H1 (cell line): Measurements from ENCODE around the gene CPXM1. TPM values are rescaled to one million over a fixed set of nuclear protein-coding genes. Genes with fewer than 3 reads are reported as not detected.

Experiments
- CTCF ChIA-PET: fragments of 300-600 bp; sonication (Branson Sonifier 250); formaldehyde crosslinking; loops from one replicate; lab custom pipeline; 2021; ENCODE audit not compliant: partially characterized antibody; lab: Charles Lee
- POLR2A ChIA-PET: fragments of 300-600 bp; sonication (Branson Sonifier 250); formaldehyde crosslinking; loops from one replicate; lab custom pipeline; 2021; ENCODE audit warnings: inconsistent platforms; ENCODE audit not compliant: partially characterized antibody; lab: Charles Lee
- DNase-seq, 2 experiments: peaks; one replicate each; pipeline versions ENCODE4 v3.0.0 to v3.0.0-alpha.2; 2010 to 2022; ENCODE audit warnings: low spot score in 2 of 2, low read depth in 1 of 2, mixed read lengths in 1 of 2
- FAIRE-seq: peaks from 2 replicates; lab custom pipeline; 2011; peaks lifted over from hg19 to GRCh38; lab: Jason Lieb, UNC
- H2AFZ ChIP-seq: 2 replicates; pipeline ENCODE4 v1.8.1; 2012; ENCODE audit warnings: low read length, inconsistent platforms
- H2AK5ac ChIP-seq: 2 replicates; pipeline ENCODE4 v1.6.1; 2013; ENCODE audit warnings: low read depth, low read length
- H2BK120ac ChIP-seq: replicated peaks from 2 replicates; pipeline ENCODE3; 2013; ENCODE audit warnings: low read depth, low read length, inconsistent platforms
- H2BK12ac ChIP-seq: 2 replicates; pipeline ENCODE4 v1.6.1; 2013; ENCODE audit warnings: low read depth, low read length
- H2BK15ac ChIP-seq: 2 replicates; pipeline ENCODE4 v1.6.1; 2013; ENCODE audit warnings: low read length
- H2BK20ac ChIP-seq: 2 replicates; pipeline ENCODE4 v1.6.1; 2013; ENCODE audit warnings: low read length
- H2BK5ac ChIP-seq: 2 replicates; pipeline ENCODE4 v1.6.1; 2013; ENCODE audit warnings: low read depth, low read length
- H3K14ac ChIP-seq: 2 replicates; pipeline ENCODE4 v1.6.1; 2013; ENCODE audit warnings: inconsistent platforms; ENCODE audit not compliant: insufficient read length
- H3K18ac ChIP-seq: 2 replicates; pipeline ENCODE4 v1.6.1; 2013; ENCODE audit warnings: low read length; ENCODE audit errors: extremely low read depth
- H3K23ac ChIP-seq: 2 replicates; pipeline ENCODE4 v1.6.1; 2013; ENCODE audit warnings: inconsistent platforms; ENCODE audit not compliant: insufficient read length
- H3K23me2 ChIP-seq: 2 replicates; pipeline ENCODE4 v1.6.1; 2013; ENCODE audit warnings: low read depth, low read length
- H3K27ac ChIP-seq: 2 replicates; pipeline ENCODE4 v1.6.1; 2011; ENCODE audit warnings: low read depth, low read length, inconsistent platforms
- H3K27me3 ChIP-seq, 4 experiments: replicated peaks in 1 of 4; 1 replicate in 1 of 4; 2 replicates in 3 of 4; pipeline versions ENCODE4 v1.6.1 to v1.8.1; 2011 to 2013; ENCODE audit warnings: low read length in 3 of 4, mild to moderate bottlenecking in 3 of 4, inconsistent platforms in 2 of 4, mixed read lengths in 2 of 4, moderate library complexity in 1 of 4; ENCODE audit not compliant: control insufficient read depth in 3 of 4, insufficient read depth in 3 of 4; ENCODE audit errors: extremely low read depth in 1 of 4
- H3K36me3 ChIP-seq, 4 experiments: 2 replicates each; pipeline versions ENCODE4 v1.6.1 to v1.8.1; 2011 to 2013; ENCODE audit warnings: mild to moderate bottlenecking in 4 of 4, low read length in 3 of 4, moderate library complexity in 2 of 4, control low read depth in 1 of 4, inconsistent platforms in 1 of 4; ENCODE audit not compliant: insufficient read depth in 4 of 4, control insufficient read depth in 2 of 4
- H3K4ac ChIP-seq: replicated peaks from 2 replicates; pipeline ENCODE3; 2013; ENCODE audit warnings: low read length, low read depth, mixed read lengths, inconsistent platforms; ENCODE audit not compliant: insufficient read length
- H3K4me1 ChIP-seq, 4 experiments: replicated peaks in 1 of 4; 1 replicate in 1 of 4; 2 replicates in 3 of 4; pipeline versions ENCODE4 v1.6.1 to v1.8.1; 2011 to 2013; ENCODE audit warnings: low read length in 3 of 4, inconsistent platforms in 2 of 4, mixed read lengths in 1 of 4; ENCODE audit not compliant: insufficient read depth in 4 of 4, control insufficient read depth in 3 of 4
- H3K4me2 ChIP-seq, 2 experiments: 2 replicates each; pipeline versions ENCODE4 v1.6.1 to v1.8.1; 2011 to 2013; ENCODE audit warnings: low read depth in 2 of 2, low read length in 2 of 2, control low read depth in 1 of 2, inconsistent platforms in 1 of 2, mild to moderate bottlenecking in 1 of 2; ENCODE audit not compliant: insufficient read depth in 1 of 2
- H3K4me3 ChIP-seq, 4 experiments: fragments of 200-600, 300-600 bp in 1 of 4; sonication (generic), shearing (Covaris generic), sonication (Bioruptor Twin) in 1 of 4; 2 replicates each; pipeline versions ENCODE4 v1.5.1 to v1.8.1; 2011 to 2016; ENCODE audit warnings: low read length in 4 of 4, low read depth in 3 of 4, control low read depth in 2 of 4, inconsistent platforms in 2 of 4, mild to moderate bottlenecking in 2 of 4, mixed read lengths in 1 of 4, moderate library complexity in 1 of 4; ENCODE audit not compliant: insufficient read depth in 2 of 4; ENCODE audit errors: extremely low read depth in 1 of 4
- H3K56ac ChIP-seq: replicated peaks from 2 replicates; pipeline ENCODE3; 2013; ENCODE audit warnings: low read depth, mild to moderate bottlenecking, mixed read lengths, low read length, inconsistent platforms; ENCODE audit not compliant: insufficient read length
- H3K79me1 ChIP-seq: 2 replicates; pipeline ENCODE4 v1.6.1; 2013; ENCODE audit warnings: low read depth, low read length, control low read depth
- H3K79me2 ChIP-seq, 2 experiments: 2 replicates each; pipeline versions ENCODE4 v1.6.1 to v1.8.1; 2012 to 2013; ENCODE audit warnings: low read length in 2 of 2, mild to moderate bottlenecking in 2 of 2, inconsistent platforms in 1 of 2; ENCODE audit not compliant: insufficient read depth in 2 of 2, control insufficient read depth in 1 of 2
- H3K9ac ChIP-seq, 4 experiments: replicated peaks in 1 of 4; 1 replicate in 1 of 4; 2 replicates in 3 of 4; pipeline versions ENCODE4 v1.6.1 to v1.8.1; 2011 to 2013; ENCODE audit warnings: low read depth in 3 of 4, low read length in 3 of 4, control low read depth in 2 of 4, mild to moderate bottlenecking in 2 of 4, moderate library complexity in 2 of 4, inconsistent platforms in 1 of 4; ENCODE audit errors: extremely low read depth in 1 of 4
- H3K9me3 ChIP-seq, 2 experiments: 2 replicates each; pipeline versions ENCODE4 v1.6.1 to v1.8.1; 2012 to 2013; ENCODE audit warnings: mild to moderate bottlenecking in 2 of 2, moderate library complexity in 2 of 2, control low read depth in 1 of 2, inconsistent platforms in 1 of 2, low read depth in 1 of 2, low read length in 1 of 2, mixed read lengths in 1 of 2; ENCODE audit not compliant: insufficient read depth in 2 of 2
- H4K20me1 ChIP-seq, 2 experiments: replicated peaks in 1 of 2; 2 replicates each; pipeline versions ENCODE3 to v1.8.1; 2011 to 2013; ENCODE audit warnings: inconsistent platforms in 2 of 2, low read length in 2 of 2, mild to moderate bottlenecking in 1 of 2; ENCODE audit not compliant: insufficient read depth in 2 of 2, control insufficient read depth in 1 of 2
- H4K5ac ChIP-seq: 2 replicates; pipeline ENCODE4 v1.6.1; 2013; ENCODE audit warnings: low read length, low read depth, mixed read lengths, inconsistent platforms; ENCODE audit not compliant: insufficient read length
- H4K8ac ChIP-seq: 2 replicates; pipeline ENCODE4 v1.8.0; 2013; ENCODE audit warnings: mild to moderate bottlenecking, moderate library complexity, low read length, inconsistent platforms; ENCODE audit not compliant: insufficient read depth; ENCODE audit errors: extremely low read depth
- H4K91ac ChIP-seq: replicated peaks from 2 replicates; pipeline ENCODE3; 2013; ENCODE audit warnings: low read length, mixed read lengths, inconsistent platforms; ENCODE audit not compliant: insufficient read length
- ASH2L ChIP-seq: fragments of 200-600, 300-600 bp; sonication (generic); IDR thresholded peaks from one replicate; pipeline ENCODE4 v1.7.1; 2017; ENCODE audit warnings: low read length
- FOSL1 ChIP-seq: IDR thresholded peaks from 2 replicates; pipeline ENCODE4 v1.6.1; 2011; ENCODE audit warnings: mild to moderate bottlenecking, low read depth, low read length, moderate library complexity; ENCODE audit not compliant: insufficient read depth
- POLR2AphosphoS5 ChIP-seq: IDR thresholded peaks from 2 replicates; pipeline ENCODE4 v1.6.1; 2011; ENCODE audit warnings: low read depth, low read length
- RFX5 ChIP-seq: IDR thresholded peaks from 2 replicates; pipeline ENCODE4 v1.6.1; 2011; ENCODE audit warnings: low read depth, low read length, improper control_type of control experiment, borderline replicate concordance
- RXRA ChIP-seq: IDR thresholded peaks from 2 replicates; pipeline ENCODE4 v1.6.1; 2011; ENCODE audit warnings: low read depth, mild to moderate bottlenecking, low read length, moderate library complexity; ENCODE audit not compliant: insufficient read depth
- SIN3A ChIP-seq, 2 experiments: IDR thresholded peaks in 1 of 2; conservative IDR thresholded peaks in 1 of 2; 2 replicates each; pipeline ENCODE4 v1.6.1; 2011 to 2012; ENCODE audit warnings: low read length in 2 of 2, improper control_type of control experiment in 1 of 2, low read depth in 1 of 2, mild to moderate bottlenecking in 1 of 2
- SRF ChIP-seq: IDR thresholded peaks from 2 replicates; pipeline ENCODE4 v1.6.1; 2011; ENCODE audit warnings: mild to moderate bottlenecking, low read depth, low read length, moderate library complexity
- WGBS, 2 experiments: shearing (Covaris generic) in 1 of 2; methylation state at CpG; one replicate each; pipeline versions ENCODE4 v1.1.6 to v1.1.7; 2013 to 2015; ENCODE audit warnings: low lambda C conversion rate in 2 of 2, mixed read lengths in 2 of 2, inconsistent platforms in 1 of 2, low coverage in 1 of 2, missing lambda C conversion rate in 1 of 2; ENCODE audit not compliant: insufficient replicate concordance in 2 of 2, insufficient coverage in 1 of 2, insufficient read length in 1 of 2; ENCODE audit errors: extremely low coverage in 1 of 2, missing lambda C conversion rate in 1 of 2; 5-methylcytosine and 5-hydroxymethylcytosine counted together
- polyA plus RNA-seq, 7 experiments: library from polyadenylated mRNA; depleted of rRNA in 3 of 7; stranded (reverse) in 5 of 7; unstranded in 2 of 7; fragments of >200 nt in 5 of 7; fragments of 200-250 nt in 2 of 7; gene quantifications; 1 replicate in 5 of 7; 2 replicates in 1 of 7; 4 replicates in 1 of 7; pipeline versions ENCODE4 v1.2.1 to v1.2.3, GENCODE V29; 2011 to 2013; ENCODE audit warnings: missing spikeins in 2 of 7, mixed read lengths in 2 of 7
- total RNA-seq: library from RNA; stranded (reverse); fragmentation: NEBNext Ultra II Directional; extraction: Animal tissue kit (Norgen Biotek cat#: 25700); gene quantifications from 2 replicates; pipeline ENCODE4 v1.2.1, GENCODE V29; 2021
- TF ChIP-seq, protein P1 (sequence below): IDR thresholded peaks from 2 replicates; pipeline ENCODE4 v1.6.1; 2012; ENCODE audit warnings: inconsistent platforms

The CPXM1 gene
- total and polyA plus RNA-seq, 2 of the 8 experiments (the other 6 are each of a cell fraction or from before 2014, with no cell fraction given), result 31.3 to 81.9 TPM

DNA sequence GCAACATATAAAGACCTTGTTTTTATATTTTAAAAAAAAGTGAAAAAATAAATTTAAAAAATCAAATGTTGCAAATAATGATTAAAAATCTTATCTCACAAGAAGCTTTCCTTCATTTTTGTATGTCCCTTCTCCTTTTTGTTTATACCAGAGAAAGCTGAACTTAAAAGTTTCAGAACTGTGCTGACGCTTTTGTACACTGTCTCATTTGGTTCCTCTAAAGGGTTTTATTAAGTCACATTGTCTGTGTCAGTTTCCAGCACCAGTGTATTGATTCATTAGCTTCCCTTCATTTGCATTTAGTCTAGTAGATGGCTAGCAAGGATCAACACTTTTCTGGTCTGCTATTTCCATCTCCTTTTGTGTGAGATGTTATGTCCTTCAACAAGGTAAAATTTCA is 33.3 kb upstream of the CPXM1 start:
- ChIA-PET CTCF (no interaction called here), POLR2A (interaction anchor here (2.3 kb wide), 1 partner anchor 12 kb away, joined by 6 read pairs; no protein-coding TSS in a partner anchor)
- Histone ChIP-seq H2AK5ac (no peak overlapping the region), H3K4ac (no peak overlapping the region), H2BK20ac (no peak overlapping the region), H4K20me1 (peaks cover 0 to 2% of the 10 kb centered on the region in 2 experiments), H2AFZ (no peak overlapping the region), H4K8ac (no peak overlapping the region), H3K14ac (no peak overlapping the region), H3K27ac (no peak overlapping the region), H3K27me3 (peaks cover 0 to 5% (median 5%) of the 10 kb centered on the region in 4 experiments; a peak in 3 of 7 replicates), H3K56ac (no peak overlapping the region), H3K79me2 (no peaks in the 10 kb centered on the region), H3K4me2 (no peak overlapping the region), H3K23me2 (no peaks in the 10 kb centered on the region), H3K23ac (no peak overlapping the region), H2BK5ac (no peak overlapping the region), H2BK12ac (no peak overlapping the region), H3K4me3 (no peak overlapping the region), H3K9ac (no peak overlapping the region), H2BK15ac (no peak overlapping the region), H3K18ac (no peak overlapping the region), H3K79me1 (no peaks in the 10 kb centered on the region), H4K91ac (no peak overlapping the region), H3K9me3 (no peaks in the 10 kb centered on the region), H3K4me1 (no peaks in the 10 kb centered on the region; a peak in 1 of 7 replicates), H2BK120ac (no peak overlapping the region), H4K5ac (no peak overlapping the region), H3K36me3 (no peaks in the 10 kb centered on the region)
- FAIRE-seq (no peak), DNase-seq (no peak)
- WGBS, 2 experiments, result 86% methylated on average over 1 of the region's 1 CpG; no CpG with 5 or more reads in 1 of the 2 experiments
- TF ChIP-seq SIN3A (conservative IDR thresholded peaks at IDR 0.05 in 1 of 2, IDR thresholded peaks at IDR 0.05 in 1 of 2; ENCODE audit: low read depth in 1 of 2, low read length in 2 of 2), result no peak
- TF ChIP-seq POLR2AphosphoS5, result no peak
- no peak for TF ChIP-seq FOSL1
- no peak for TF ChIP-seq RFX5
- no peak for TF ChIP-seq ASH2L
- no peak for TF ChIP-seq SRF
- TF ChIP-seq, protein P1, sequence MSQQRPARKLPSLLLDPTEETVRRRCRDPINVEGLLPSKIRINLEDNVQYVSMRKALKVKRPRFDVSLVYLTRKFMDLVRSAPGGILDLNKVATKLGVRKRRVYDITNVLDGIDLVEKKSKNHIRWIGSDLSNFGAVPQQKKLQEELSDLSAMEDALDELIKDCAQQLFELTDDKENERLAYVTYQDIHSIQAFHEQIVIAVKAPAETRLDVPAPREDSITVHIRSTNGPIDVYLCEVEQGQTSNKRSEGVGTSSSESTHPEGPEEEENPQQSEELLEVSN, result no peak
- TF ChIP-seq RXRA, result no peak
